Nephron (organoid): ENCODE measurements around the gene CABP1.
"Not testable (repeated sequence)": the region's sequence is repeated elsewhere in the genome, so short reads cannot be mapped to it uniquely, and the experiment has no call there.

Experiments
- H3K27ac Mint-ChIP-seq, 3 experiments: 2 replicates each; pipeline ENCODE4 v1.8.0; 2020; ENCODE audit warnings: mixed read lengths in 3 of 3, mild to moderate bottlenecking in 2 of 3, moderate library complexity in 1 of 3
- H3K27me3 Mint-ChIP-seq: 2 replicates; pipeline ENCODE4 v1.8.0; 2021; ENCODE audit warnings: low read depth, mild to moderate bottlenecking, moderate library complexity, mixed read lengths
- H3K36me3 Mint-ChIP-seq: 2 replicates; pipeline ENCODE4 v1.8.0; 2020; ENCODE audit warnings: low read depth, mixed read lengths
- H3K4me1 Mint-ChIP-seq: 2 replicates; pipeline ENCODE4 v1.8.0; 2020; ENCODE audit warnings: mixed read lengths
- H3K4me3 Mint-ChIP-seq, 3 experiments: 2 replicates each; pipeline ENCODE4 v1.8.0; 2020; ENCODE audit warnings: mild to moderate bottlenecking in 3 of 3, mixed read lengths in 3 of 3, moderate library complexity in 2 of 3
- H3K9me3 Mint-ChIP-seq: 2 replicates; pipeline ENCODE4 v1.8.0; 2020; ENCODE audit warnings: mixed read lengths
- TF ChIP-seq, protein P1 (sequence below), 3 experiments: fragments of 200-600 bp; sonication (generic); IDR thresholded peaks; one replicate each; pipeline ENCODE4 v1.5.0; 2021; ENCODE audit warnings: antibody characterized with exemption in 3 of 3; ENCODE audit not compliant: unreplicated experiment in 3 of 3

Gene CABP1

DNA sequence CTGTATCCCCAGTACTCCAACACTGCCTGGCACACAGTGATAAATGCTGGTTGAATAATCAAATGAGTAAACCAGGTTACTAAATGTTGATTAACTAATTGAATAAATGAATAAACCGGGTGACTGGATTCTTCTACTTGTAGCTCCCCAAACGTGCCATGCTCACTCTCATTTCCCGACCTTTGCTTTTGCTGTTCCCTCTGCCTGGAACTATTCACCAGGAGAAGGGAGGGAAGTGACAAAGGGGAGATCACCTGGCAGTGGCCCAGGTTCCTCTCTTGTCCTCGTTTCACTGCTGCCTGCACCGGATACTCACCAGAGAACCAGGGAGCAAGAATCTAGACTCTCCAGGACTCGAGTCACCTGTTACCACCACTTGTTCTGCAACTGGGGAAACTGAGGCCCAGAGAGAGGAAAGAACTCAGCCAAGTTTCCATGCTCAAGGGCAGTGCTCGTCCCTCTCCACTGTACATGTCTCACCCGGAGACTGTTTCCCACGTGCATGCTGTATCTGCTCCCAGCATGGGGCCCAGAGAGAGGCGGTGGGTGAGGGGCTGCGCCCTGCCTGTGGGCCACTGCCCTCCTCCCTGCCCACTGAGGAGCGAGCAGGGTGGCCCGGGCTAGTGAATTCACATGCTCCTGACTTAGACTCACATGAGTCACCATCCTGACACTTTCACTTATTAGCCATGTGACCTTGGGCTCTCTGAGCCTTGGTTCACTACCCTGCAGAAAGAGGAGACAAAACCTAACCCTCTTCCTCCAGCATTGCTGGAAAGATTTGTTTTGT, 41.6 kb upstream of the CABP1 start:
- Mint-ChIP-seq H3K27ac (peak overlapping the region in 2 of 3 experiments; percentile 48 to 94), H3K4me1 (no peaks in the 10 kb centered on the region), H3K9me3 (no peaks in the 10 kb centered on the region), H3K36me3 (no peaks in the 10 kb centered on the region), H3K4me3 (no peak overlapping the region), H3K27me3 (peaks cover 7% of the 10 kb centered on the region)
- TF ChIP-seq, protein P1, sequence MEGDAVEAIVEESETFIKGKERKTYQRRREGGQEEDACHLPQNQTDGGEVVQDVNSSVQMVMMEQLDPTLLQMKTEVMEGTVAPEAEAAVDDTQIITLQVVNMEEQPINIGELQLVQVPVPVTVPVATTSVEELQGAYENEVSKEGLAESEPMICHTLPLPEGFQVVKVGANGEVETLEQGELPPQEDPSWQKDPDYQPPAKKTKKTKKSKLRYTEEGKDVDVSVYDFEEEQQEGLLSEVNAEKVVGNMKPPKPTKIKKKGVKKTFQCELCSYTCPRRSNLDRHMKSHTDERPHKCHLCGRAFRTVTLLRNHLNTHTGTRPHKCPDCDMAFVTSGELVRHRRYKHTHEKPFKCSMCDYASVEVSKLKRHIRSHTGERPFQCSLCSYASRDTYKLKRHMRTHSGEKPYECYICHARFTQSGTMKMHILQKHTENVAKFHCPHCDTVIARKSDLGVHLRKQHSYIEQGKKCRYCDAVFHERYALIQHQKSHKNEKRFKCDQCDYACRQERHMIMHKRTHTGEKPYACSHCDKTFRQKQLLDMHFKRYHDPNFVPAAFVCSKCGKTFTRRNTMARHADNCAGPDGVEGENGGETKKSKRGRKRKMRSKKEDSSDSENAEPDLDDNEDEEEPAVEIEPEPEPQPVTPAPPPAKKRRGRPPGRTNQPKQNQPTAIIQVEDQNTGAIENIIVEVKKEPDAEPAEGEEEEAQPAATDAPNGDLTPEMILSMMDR (IDR thresholded peaks at IDR 0.05; ENCODE audit: unreplicated experiment in 3 of 3), result no peak

DNA sequence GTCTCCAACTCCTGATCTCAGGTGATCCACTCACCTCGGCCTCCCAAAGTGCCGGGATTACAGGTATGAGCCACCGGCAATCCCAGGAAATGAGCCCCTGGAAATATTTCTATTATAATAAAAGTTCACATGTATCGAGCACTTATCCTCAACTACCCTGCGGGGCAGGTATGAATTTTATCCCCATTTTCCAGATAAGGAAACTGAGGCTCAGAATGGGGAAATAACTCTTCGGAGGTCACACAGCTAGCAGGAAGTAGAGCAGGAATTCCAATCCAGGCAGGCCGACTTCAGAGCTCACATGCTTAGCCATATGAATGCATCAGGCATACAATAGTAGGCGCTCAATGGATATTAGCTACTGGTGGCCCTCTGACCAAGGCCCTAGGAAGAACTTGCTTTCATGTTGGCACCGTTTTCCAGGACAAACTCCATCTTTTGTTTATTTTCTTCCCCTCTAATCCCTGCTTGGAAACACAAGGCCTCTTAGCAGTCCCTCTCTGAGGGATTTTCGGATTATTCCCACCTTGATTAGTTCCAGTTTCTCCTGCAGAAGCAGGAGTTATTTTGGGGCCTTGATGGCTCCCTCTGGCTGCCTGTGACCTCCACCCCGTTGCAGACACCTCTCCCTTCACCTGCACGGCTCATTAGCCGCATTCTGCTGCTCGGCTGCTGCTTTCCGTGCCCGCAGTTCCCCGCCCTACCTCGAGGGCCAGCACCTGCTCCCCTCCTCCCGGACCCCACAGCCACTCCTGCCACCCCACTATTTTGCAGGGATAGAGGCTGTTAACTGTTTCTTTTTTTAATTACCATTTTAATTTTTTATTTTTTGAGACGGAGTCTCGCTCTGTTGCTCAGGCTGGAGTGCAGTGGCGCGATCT, 40.5 kb upstream of the CABP1 start:
- H3K36me3 Mint-ChIP-seq, result no peaks in the 10 kb centered on the region
- H3K4me1 Mint-ChIP-seq, result no peaks in the 10 kb centered on the region
- H3K9me3 Mint-ChIP-seq, result no peaks in the 10 kb centered on the region
- H3K4me3 Mint-ChIP-seq, result peak overlapping the region in 1 of 3 experiments; percentile 33
- H3K27me3 Mint-ChIP-seq, result peaks cover 4% of the 10 kb centered on the region
- peak overlapping the region in 2 of 3 experiments; percentile 66 to 94 for H3K27ac Mint-ChIP-seq
- TF ChIP-seq, protein P1 (IDR thresholded peaks at IDR 0.05; ENCODE audit: unreplicated experiment in 3 of 3), result no peak

DNA sequence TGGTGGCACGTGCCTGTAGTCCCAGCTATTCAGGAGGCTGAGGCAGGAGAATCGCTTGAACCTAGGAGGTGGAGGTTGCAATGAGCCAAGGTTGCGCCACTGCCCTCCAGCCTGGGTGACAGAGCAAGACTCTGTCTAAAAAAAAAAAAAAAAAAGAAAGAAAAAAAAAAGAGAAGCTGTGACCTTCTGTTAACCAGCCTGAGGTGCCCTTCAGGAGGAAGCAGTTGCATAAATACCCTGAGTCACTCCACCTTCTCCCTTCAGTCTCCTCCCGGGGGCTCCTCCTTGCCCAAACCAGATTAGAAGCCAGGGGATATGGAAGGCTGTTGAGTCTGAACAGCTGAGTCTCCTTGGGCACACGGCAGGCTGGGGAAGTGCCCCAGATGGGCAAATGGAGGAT, 38.0 kb upstream of the CABP1 start:
- not testable (repeated sequence) for H3K27me3 Mint-ChIP-seq, H3K4me1 Mint-ChIP-seq, H3K36me3 Mint-ChIP-seq, H3K9me3 Mint-ChIP-seq, H3K4me3 Mint-ChIP-seq
- H3K27ac Mint-ChIP-seq, result peak overlapping the region in 1 of 3 experiments; percentile 77

DNA sequence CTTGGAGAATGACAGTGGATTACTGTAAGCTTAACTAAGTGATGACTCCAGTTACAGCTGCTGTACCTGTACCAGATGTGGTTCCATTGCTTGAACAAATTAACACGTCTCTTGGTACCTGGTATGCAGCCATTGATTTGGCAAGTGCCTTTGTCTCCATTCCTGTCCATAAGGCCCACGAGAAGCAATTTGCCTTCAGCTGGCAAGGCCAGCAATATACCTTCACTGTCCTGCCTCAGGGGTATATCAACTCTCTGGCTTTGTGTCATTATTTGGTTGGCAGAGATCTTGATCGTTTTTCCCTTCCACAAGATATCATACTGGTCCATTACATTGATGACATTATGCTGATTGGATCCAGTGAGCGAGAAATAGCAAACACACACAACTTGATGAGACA, 29.9 kb upstream of the CABP1 start:
- Mint-ChIP-seq H3K4me1 (no peaks in the 10 kb centered on the region), H3K27ac (no peak overlapping the region), H3K36me3 (no peaks in the 10 kb centered on the region), H3K4me3 (no peak overlapping the region), H3K27me3 (peaks cover 29% of the 10 kb centered on the region), H3K9me3 (no peaks in the 10 kb centered on the region)
- TF ChIP-seq, protein P1 (IDR thresholded peaks at IDR 0.05; ENCODE audit: unreplicated experiment in 3 of 3), result no peak

DNA sequence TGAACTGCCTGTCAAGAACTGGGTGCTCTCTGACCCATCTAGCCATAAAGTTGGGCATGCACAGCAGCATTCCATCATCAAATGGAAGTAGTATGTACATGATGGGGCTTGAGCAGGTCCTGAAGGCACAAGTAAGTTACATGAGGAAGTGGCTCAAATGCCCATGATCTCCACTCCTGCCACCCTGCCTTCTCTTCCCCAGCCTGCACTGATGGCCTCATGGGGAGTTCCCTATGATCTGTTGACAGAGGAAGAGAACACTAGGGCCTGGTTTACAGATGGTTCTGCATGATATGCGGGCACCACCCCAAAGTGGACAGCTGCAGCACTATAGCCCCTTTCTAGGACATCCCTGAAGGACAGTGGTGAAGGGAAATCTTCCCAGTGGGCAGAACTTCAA, 28.9 kb upstream of the CABP1 start:
- H3K4me3 Mint-ChIP-seq, H3K9me3 Mint-ChIP-seq, H3K36me3 Mint-ChIP-seq, H3K4me1 Mint-ChIP-seq, H3K27ac Mint-ChIP-seq: not testable (repeated sequence)
- H3K27me3 Mint-ChIP-seq, result peaks cover 29% of the 10 kb centered on the region

DNA sequence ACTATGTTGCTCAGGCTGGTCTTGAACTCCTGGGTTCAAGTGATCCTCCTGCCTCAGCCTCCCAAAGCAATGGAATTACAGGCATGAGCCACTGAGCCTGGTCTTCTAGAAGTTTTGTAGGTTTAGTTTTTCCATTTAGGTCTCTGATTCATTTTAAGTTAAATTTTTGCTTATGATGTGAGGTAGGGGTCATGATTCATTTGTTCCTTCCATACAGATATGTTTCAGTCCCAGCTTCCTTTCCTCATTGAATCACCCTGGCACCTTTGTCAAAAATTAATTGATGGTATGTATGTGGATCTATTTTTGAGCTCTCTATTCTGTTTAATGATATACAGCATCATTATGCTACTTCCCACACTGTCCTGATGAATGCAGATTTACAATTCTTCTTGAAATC, 25.6 kb upstream of the CABP1 start:
- H3K36me3 Mint-ChIP-seq, result no peaks in the 10 kb centered on the region
- no peaks in the 10 kb centered on the region for H3K9me3 Mint-ChIP-seq
- H3K4me3 Mint-ChIP-seq, result no peak overlapping the region
- peaks cover 32% of the 10 kb centered on the region for H3K27me3 Mint-ChIP-seq
- H3K27ac Mint-ChIP-seq, result no peak overlapping the region
- H3K4me1 Mint-ChIP-seq, result peaks cover 5% of the 10 kb centered on the region
- TF ChIP-seq, protein P1 (IDR thresholded peaks at IDR 0.05; ENCODE audit: unreplicated experiment in 3 of 3), result no peak

DNA sequence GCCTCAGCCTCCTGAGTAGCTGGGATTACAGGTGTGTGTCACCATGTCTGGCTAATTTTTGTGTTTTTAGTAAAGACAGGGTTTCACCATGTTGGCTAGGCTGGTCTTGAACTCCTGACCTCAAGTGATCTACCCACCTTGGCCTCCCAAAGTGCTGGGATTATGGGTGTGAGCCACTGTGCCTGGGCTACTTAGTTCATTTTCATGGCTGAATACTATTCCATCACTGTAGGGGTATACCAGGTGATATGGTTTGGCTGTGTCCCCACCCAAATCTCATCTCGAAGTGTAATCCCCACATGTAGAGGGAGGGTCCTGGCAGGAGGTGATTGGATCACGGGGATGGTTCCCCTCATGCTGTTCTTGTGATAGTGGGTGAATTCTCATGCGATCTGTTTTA, 23.2 kb upstream of the CABP1 start:
- H3K27ac Mint-ChIP-seq, H3K4me3 Mint-ChIP-seq, H3K9me3 Mint-ChIP-seq, H3K36me3 Mint-ChIP-seq, H3K4me1 Mint-ChIP-seq: not testable (repeated sequence)
- H3K27me3 Mint-ChIP-seq, result peaks cover 32% of the 10 kb centered on the region

DNA sequence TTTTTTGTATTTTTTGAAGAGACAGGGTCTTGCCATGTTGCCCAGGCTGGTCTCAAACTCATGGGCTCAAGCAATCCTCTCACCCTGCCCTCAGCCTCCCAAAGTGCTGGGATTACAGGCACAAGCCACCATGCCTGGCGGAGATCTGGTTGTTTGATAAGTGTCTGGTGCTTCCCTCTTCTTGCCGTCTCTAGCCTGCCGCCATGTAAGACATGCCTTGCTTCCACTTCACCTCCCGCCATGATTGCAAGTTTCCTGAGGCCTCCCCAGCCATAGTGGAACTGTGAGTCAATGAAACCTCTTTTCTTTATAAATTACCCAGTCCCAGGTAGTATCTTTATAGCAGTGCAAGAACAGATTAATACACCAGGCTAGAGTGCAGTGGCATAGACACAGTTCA, 22.7 kb upstream of the CABP1 start:
- H3K36me3 Mint-ChIP-seq, H3K27ac Mint-ChIP-seq, H3K9me3 Mint-ChIP-seq, H3K4me1 Mint-ChIP-seq, H3K4me3 Mint-ChIP-seq: not testable (repeated sequence)
- peaks cover 32% of the 10 kb centered on the region for H3K27me3 Mint-ChIP-seq
